Neural progenitor cell (in vitro differentiated cells): ENCODE data around the gene APEH.

Source experiments
- EZH2 ChIP-seq: fragments of 200-600 bp; sonication (generic); IDR thresholded peaks from 2 replicates; pipeline ENCODE4 v1.6.1; 2017; ENCODE audit warnings: antibody characterized with exemption, mild to moderate bottlenecking, moderate library complexity
- TF ChIP-seq, protein P1 (sequence below): fragments of 200-600 bp; sonication (generic); IDR thresholded peaks from 2 replicates; pipeline ENCODE4 v1.5.1; 2017; ENCODE audit warnings: antibody characterized with exemption, mild to moderate bottlenecking

- TF ChIP-seq, protein P1, sequence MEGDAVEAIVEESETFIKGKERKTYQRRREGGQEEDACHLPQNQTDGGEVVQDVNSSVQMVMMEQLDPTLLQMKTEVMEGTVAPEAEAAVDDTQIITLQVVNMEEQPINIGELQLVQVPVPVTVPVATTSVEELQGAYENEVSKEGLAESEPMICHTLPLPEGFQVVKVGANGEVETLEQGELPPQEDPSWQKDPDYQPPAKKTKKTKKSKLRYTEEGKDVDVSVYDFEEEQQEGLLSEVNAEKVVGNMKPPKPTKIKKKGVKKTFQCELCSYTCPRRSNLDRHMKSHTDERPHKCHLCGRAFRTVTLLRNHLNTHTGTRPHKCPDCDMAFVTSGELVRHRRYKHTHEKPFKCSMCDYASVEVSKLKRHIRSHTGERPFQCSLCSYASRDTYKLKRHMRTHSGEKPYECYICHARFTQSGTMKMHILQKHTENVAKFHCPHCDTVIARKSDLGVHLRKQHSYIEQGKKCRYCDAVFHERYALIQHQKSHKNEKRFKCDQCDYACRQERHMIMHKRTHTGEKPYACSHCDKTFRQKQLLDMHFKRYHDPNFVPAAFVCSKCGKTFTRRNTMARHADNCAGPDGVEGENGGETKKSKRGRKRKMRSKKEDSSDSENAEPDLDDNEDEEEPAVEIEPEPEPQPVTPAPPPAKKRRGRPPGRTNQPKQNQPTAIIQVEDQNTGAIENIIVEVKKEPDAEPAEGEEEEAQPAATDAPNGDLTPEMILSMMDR = no peak
- no peak for TF ChIP-seq EZH2
These were observed 23.5 kb upstream of the APEH start for GRCh38 chr3:49650637-49651036.
